ENCODE results near the gene SAMD3.
"Not testable (repeated sequence)": the region's sequence is repeated elsewhere in the genome, so short reads cannot be mapped to it uniquely, and the experiment has no call there.

Gene SAMD3

DNA sequence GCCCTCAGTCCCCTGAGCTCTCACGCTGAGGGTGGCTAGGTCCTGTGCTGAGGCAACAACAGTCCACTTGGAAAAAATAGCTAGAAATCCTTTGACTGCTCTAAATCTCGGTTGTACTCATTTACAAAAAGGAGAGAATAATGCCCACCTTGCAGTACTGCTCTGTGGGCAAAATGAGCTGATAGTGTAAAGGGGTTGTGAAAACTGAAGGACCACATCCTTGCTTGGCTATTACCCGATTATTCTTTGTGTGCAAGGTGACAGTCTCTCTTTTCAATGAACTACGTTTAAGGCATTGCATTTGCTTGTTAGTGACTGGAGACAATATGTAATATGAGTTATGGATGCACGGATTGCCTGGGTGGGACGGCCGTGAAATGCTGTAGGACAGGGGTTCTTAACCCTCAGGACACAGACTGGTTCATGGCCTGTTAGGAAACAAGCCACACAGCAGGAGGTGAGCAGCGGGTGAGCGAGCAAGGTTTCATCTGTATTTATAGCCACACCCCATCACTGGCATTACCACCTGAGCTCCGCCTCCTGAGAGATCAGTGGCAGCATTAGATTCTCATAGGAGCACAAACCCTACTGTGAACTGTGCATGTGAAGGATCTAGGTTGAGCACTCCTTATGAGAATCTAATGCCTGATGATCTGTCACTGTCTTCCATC, 14.6 kb downstream of the SAMD3 start:
- TF ChIP-seq, protein P1, sequence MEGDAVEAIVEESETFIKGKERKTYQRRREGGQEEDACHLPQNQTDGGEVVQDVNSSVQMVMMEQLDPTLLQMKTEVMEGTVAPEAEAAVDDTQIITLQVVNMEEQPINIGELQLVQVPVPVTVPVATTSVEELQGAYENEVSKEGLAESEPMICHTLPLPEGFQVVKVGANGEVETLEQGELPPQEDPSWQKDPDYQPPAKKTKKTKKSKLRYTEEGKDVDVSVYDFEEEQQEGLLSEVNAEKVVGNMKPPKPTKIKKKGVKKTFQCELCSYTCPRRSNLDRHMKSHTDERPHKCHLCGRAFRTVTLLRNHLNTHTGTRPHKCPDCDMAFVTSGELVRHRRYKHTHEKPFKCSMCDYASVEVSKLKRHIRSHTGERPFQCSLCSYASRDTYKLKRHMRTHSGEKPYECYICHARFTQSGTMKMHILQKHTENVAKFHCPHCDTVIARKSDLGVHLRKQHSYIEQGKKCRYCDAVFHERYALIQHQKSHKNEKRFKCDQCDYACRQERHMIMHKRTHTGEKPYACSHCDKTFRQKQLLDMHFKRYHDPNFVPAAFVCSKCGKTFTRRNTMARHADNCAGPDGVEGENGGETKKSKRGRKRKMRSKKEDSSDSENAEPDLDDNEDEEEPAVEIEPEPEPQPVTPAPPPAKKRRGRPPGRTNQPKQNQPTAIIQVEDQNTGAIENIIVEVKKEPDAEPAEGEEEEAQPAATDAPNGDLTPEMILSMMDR (IDR thresholded peaks at IDR 0.05; ENCODE audit: control insufficient read depth, extremely low read depth, insufficient read depth), result no peak
- no peak for DNase-seq (ENCODE audit: low read depth)
- H3K4me3 ChIP-seq (ENCODE audit: low read depth, low read length), result no peak overlapping the region

DNA sequence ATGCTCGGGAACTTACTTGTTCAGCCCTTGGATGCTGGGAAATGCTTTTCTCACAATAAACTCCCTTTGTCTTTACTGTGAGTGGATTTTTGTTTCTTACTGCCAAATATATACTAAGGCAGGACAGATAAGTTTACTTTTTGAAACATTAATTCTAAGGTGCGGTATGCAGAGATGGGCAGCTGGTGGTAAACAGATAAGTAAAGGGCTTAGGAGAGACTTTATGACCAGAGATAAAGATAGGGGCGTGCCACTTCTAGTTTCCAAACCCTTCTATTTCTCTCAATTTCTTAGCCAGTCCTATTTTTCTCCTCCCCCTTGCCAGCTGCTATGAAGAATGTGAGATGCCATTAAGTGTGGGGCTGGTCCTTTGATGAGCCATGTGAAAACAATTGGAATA, 16.3 kb downstream of the SAMD3 start:
- TF ChIP-seq, protein P1 (IDR thresholded peaks at IDR 0.05; ENCODE audit: control insufficient read depth, extremely low read depth, insufficient read depth), result no peak
- DNase-seq (ENCODE audit: low read depth), result no peak
- no peak overlapping the region for H3K4me3 ChIP-seq (ENCODE audit: low read depth, low read length)

DNA sequence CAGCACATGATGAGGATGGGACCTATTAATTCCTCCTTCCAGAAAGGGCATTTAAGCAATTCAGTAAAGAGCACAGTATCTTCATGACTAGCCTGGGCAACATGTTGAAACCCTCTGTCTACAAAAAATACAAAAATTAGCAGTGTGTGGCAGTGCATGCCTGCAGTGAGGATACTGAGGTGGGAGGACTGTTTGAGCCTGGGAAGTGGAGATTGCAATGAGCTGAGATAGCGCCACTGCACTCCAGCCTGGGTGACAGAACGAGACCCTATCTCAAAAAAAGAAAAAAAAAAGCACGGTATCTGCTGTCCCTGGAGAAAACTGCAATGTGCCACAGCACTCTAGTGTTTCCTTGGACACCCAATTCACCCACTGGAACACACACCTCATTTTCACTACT, 18.4 kb downstream of the SAMD3 start:
- no peak for DNase-seq (ENCODE audit: low read depth)
- TF ChIP-seq, protein P1 (IDR thresholded peaks at IDR 0.05; ENCODE audit: control insufficient read depth, extremely low read depth, insufficient read depth), result no peak
- no peak overlapping the region for H3K4me3 ChIP-seq (ENCODE audit: low read depth, low read length)

DNA sequence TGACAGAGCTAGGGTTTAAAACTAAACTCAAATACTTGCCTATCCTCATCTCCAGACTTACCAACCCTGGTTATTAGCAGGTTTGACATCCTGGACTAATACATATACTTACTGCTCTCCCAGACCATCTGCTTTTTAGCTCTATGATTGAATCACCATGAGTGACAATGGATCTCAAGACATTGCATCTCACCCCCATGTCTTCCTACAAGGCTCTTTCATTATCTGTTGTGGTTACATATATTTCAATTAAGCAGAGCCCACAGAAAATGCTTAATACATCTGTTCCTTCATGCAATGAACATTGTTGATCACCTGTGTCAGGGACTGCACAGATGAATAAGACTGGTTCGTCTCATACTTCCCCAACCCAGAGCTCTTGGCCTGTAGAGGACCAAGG, 19.4 kb downstream of the SAMD3 start:
- TF ChIP-seq, protein P1 (IDR thresholded peaks at IDR 0.05; ENCODE audit: control insufficient read depth, extremely low read depth, insufficient read depth), result no peak
- H3K4me3 ChIP-seq (ENCODE audit: low read depth, low read length), result no peak overlapping the region
- DNase-seq (ENCODE audit: low read depth), result no peak

GRCh38 chr6:130202782-130203181, 20.0 kb downstream of the SAMD3 start:
- H3K4me3 ChIP-seq (ENCODE audit: low read depth, low read length), result no peak overlapping the region
- TF ChIP-seq, protein P1 (IDR thresholded peaks at IDR 0.05; ENCODE audit: control insufficient read depth, extremely low read depth, insufficient read depth), result no peak
- DNase-seq (ENCODE audit: low read depth), result no peak

GRCh38 chr6:130200020-130200419, 22.7 kb downstream of the SAMD3 start:
- TF ChIP-seq, protein P1 (IDR thresholded peaks at IDR 0.05; ENCODE audit: control insufficient read depth, extremely low read depth, insufficient read depth), result no peak
- no peak for DNase-seq (ENCODE audit: low read depth)
- H3K4me3 ChIP-seq (ENCODE audit: low read depth, low read length), result no peak overlapping the region

DNA sequence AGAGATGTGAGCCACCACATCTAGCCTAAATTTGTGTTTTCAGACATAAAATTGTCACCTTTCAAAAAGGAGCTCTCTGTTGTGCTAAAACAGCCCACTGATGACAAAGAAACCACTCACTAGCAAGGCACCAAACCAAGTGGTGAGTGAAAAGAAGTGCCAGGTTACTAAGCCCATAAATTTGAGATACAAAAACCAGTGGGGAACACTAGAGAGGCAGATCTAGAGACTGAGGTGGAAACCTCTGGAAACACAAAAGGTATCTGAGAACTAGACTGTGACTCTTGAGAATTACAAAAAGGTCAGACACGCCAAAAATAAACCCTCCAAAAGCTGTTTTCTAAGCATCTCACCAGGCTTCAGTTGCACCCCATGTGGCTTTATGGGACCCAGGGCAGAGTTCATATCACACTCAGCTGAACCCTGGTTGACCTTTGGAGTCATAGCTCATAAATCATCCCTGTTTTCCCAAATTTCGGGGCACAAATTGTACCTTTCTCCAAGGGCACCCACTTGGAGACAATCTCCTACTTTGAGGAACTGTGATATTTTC, 24.2 kb downstream of the SAMD3 start:
- TF ChIP-seq, protein P1 (IDR thresholded peaks at IDR 0.05; ENCODE audit: control insufficient read depth, extremely low read depth, insufficient read depth), result no peak
- no peak for DNase-seq (ENCODE audit: low read depth)
- H3K4me3 ChIP-seq (ENCODE audit: low read depth, low read length), result no peak overlapping the region

DNA sequence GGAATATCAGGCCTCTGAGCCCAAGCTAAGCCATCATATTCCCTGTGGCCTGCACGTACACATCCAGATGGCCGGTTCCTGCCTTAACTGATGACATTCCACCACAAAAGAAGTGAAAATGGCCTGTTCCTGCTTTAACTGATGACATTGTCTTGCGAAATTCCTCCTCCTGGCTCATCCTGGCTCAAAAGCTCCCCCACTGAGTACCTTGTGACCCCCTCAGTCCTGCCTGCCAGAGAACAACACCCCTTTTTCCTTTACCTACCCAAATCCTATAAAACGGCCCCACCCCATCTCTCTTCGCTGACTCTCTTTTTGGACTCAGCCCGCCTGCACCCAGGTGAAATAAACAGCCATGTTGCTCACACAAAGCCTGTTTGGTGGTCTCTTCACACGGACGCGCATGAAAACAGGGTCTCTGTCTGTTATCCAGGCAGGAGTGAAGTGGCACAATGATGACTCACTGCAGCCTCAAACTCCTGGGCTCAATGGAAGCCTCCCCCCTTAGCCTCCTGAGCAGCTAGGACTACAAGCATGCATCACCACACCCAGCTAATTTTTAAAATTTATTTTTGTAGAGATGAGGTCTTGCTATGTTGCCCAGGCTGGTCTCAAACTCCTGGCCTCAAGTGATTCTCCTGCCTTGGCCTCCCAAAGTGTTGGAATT, 24.8 kb downstream of the SAMD3 start:
- DNase-seq (ENCODE audit: low read depth); H3K4me3 ChIP-seq (ENCODE audit: low read depth, low read length): not testable (repeated sequence)

GRCh38 chr6:130194434-130194833, 28.3 kb downstream of the SAMD3 start:
- DNase-seq (ENCODE audit: low read depth); H3K4me3 ChIP-seq (ENCODE audit: low read depth, low read length): not testable (repeated sequence)

All from LNCaP clone FGC (cell line).